ENCODE data around the gene B4GALNT1. TPM values are rescaled to one million over a fixed set of nuclear protein-coding genes. Genes with fewer than 3 reads are reported as not detected.
A peak's percentile ranks its signal among the peaks of the same experiment; 100 is the strongest.
"Not testable (repeated sequence)": the region's sequence is repeated elsewhere in the genome, so short reads cannot be mapped to it uniquely, and the experiment has no call there.

Gene B4GALNT1
- total RNA-seq, 1 donor from 2014 or later: 45.2 TPM

GRCh38 chr12:57620936-57621496, 12.0 kb downstream of the B4GALNT1 start:
- no peak for DNase-seq

GRCh38 chr12:57620245-57620935, 12.6 kb downstream of the B4GALNT1 start:
- DNase-seq: no peak

- DNase-seq: no peak
Observed at GRCh38 chr12:57619434-57620244, 13.4 kb downstream of the B4GALNT1 start.

GRCh38 chr12:57618966-57619433, 14.0 kb downstream of the B4GALNT1 start:
- DNase-seq: no peak

- DNase-seq: not testable (repeated sequence)
Observed at GRCh38 chr12:57618431-57618830, 14.6 kb downstream of the B4GALNT1 start.

GRCh38 chr12:57617942-57618341, 15.1 kb downstream of the B4GALNT1 start:
- DNase-seq: no peak

GRCh38 chr12:57616383-57617101, 16.5 kb downstream of the B4GALNT1 start:
- DNase-seq: no peak

GRCh38 chr12:57615637-57616036, 17.4 kb downstream of the B4GALNT1 start:
- no peak for DNase-seq

GRCh38 chr12:57614948-57615500, 18.0 kb downstream of the B4GALNT1 start:
- DNase-seq: no peak

GRCh38 chr12:57614178-57614947, 18.6 kb downstream of the B4GALNT1 start:
- DNase-seq: no peak

- DNase-seq: no peak
Observed at GRCh38 chr12:57613427-57614109, 19.4 kb downstream of the B4GALNT1 start.

GRCh38 chr12:57612711-57613426, 20.1 kb downstream of the B4GALNT1 start:
- DNase-seq: no peak

GRCh38 chr12:57611827-57612710, 20.9 kb downstream of the B4GALNT1 start:
- DNase-seq: no peak

- peak; percentile 54 for DNase-seq
Observed at GRCh38 chr12:57611108-57611826, 21.7 kb downstream of the B4GALNT1 start, which contains the start of gene ARHGEF25. TSS of gene ARHGEF25 (plus strand) at chr12:57611435. CDS start at chr12:57611895, 460 bp downstream.

- no peak for DNase-seq
Observed at GRCh38 chr12:57610554-57611107, 22.4 kb downstream of the B4GALNT1 start.

GRCh38 chr12:57609781-57610553, 23.0 kb downstream of the B4GALNT1 start:
- no peak for DNase-seq

Measured in occipital lobe (tissue), 2 donors.